Measurements from ENCODE around the gene PLA2G4B.

PLA2G4B gene

GRCh38 chr15:41790169-41790568 lies 48.5 kb upstream of the PLA2G4B start:
- no peaks in the 10 kb centered on the region for H3F3A ChIP-seq (ENCODE audit: low read depth)
- peaks cover 63% of the 10 kb centered on the region for H3K79me2 ChIP-seq (ENCODE audit: insufficient read depth, low read length)
- H3K9me2 ChIP-seq (replicated peaks; ENCODE audit: low read depth, low read length): no peaks in the 10 kb centered on the region
- TF ChIP-seq CTCF (conservative IDR thresholded peaks at IDR 0.05; ENCODE audit: low read length): no peak
- no peak for TF ChIP-seq EZH2phosphoT487 (IDR thresholded peaks at IDR 0.05; ENCODE audit: borderline replicate concordance)
- H3K4me2 ChIP-seq (ENCODE audit: low read depth, low read length, poor library complexity, severe bottlenecking): peak overlapping the region; percentile 61
- no peaks in the 10 kb centered on the region for H4K20me1 ChIP-seq (ENCODE audit: insufficient read depth, low read length, poor library complexity, severe bottlenecking)
- no peaks in the 10 kb centered on the region for H3K9me3 ChIP-seq (ENCODE audit: insufficient read depth, low read depth, low read length)
- H3K4me1 ChIP-seq (ENCODE audit: insufficient read depth, low read length, poor library complexity, severe bottlenecking): peaks cover 58% of the 10 kb centered on the region
- no peaks in the 10 kb centered on the region for H3K36me3 ChIP-seq (ENCODE audit: insufficient read depth, low read length)
- no peak overlapping the region for H2AFZ ChIP-seq (ENCODE audit: low read length)
- peak overlapping the region; percentile 33 for H3K4me3 ChIP-seq (ENCODE audit: low read length, poor library complexity, severe bottlenecking)
- no peaks in the 10 kb centered on the region for H3K27me3 ChIP-seq (ENCODE audit: insufficient read depth, low read length, poor library complexity, severe bottlenecking)
- H3K9ac ChIP-seq (ENCODE audit: low read depth, low read length, poor library complexity, severe bottlenecking): peak overlapping the region; percentile 76

- H3K27me3 ChIP-seq (ENCODE audit: insufficient read depth, low read length, poor library complexity, severe bottlenecking): no peaks in the 10 kb centered on the region
- peak overlapping the region; percentile 33 for H3K4me3 ChIP-seq (ENCODE audit: low read length, poor library complexity, severe bottlenecking)
- H3K4me1 ChIP-seq (ENCODE audit: insufficient read depth, low read length, poor library complexity, severe bottlenecking): peaks cover 61% of the 10 kb centered on the region
- no peaks in the 10 kb centered on the region for H3K9me2 ChIP-seq (replicated peaks; ENCODE audit: low read depth, low read length)
- TF ChIP-seq EZH2phosphoT487 (IDR thresholded peaks at IDR 0.05; ENCODE audit: borderline replicate concordance) (no peak), CTCF (conservative IDR thresholded peaks at IDR 0.05; ENCODE audit: low read length) (no peak)
- no peaks in the 10 kb centered on the region for H3K36me3 ChIP-seq (ENCODE audit: insufficient read depth, low read length)
- peak overlapping the region; percentile 61 for H3K4me2 ChIP-seq (ENCODE audit: low read depth, low read length, poor library complexity, severe bottlenecking)
- no peak overlapping the region for H2AFZ ChIP-seq (ENCODE audit: low read length)
- peak overlapping the region; percentile 76 for H3K9ac ChIP-seq (ENCODE audit: low read depth, low read length, poor library complexity, severe bottlenecking)
- H3K9me3 ChIP-seq (ENCODE audit: insufficient read depth, low read depth, low read length): no peaks in the 10 kb centered on the region
- H4K20me1 ChIP-seq (ENCODE audit: insufficient read depth, low read length, poor library complexity, severe bottlenecking): no peaks in the 10 kb centered on the region
- peaks cover 59% of the 10 kb centered on the region; the same call in 1 of the 2 replicates for H3K79me2 ChIP-seq (ENCODE audit: insufficient read depth, low read length)
- peaks cover 2% of the 10 kb centered on the region; the same call in 1 of the 2 replicates for H3F3A ChIP-seq (ENCODE audit: low read depth)
Measured at GRCh38 chr15:41790756-41791546, 47.7 kb upstream of the PLA2G4B start.

- Histone ChIP-seq H3K36me3 (ENCODE audit: insufficient read depth, low read length) (no peaks in the 10 kb centered on the region), H3K4me1 (ENCODE audit: insufficient read depth, low read length, poor library complexity, severe bottlenecking) (peaks cover 67% of the 10 kb centered on the region), H3K4me3 (ENCODE audit: low read length, poor library complexity, severe bottlenecking) (peak overlapping the region; percentile 33), H4K20me1 (ENCODE audit: insufficient read depth, low read length, poor library complexity, severe bottlenecking) (no peaks in the 10 kb centered on the region), H3K9me3 (ENCODE audit: insufficient read depth, low read depth, low read length) (no peaks in the 10 kb centered on the region), H3K4me2 (ENCODE audit: low read depth, low read length, poor library complexity, severe bottlenecking) (peak overlapping the region; percentile 61), H3K79me2 (ENCODE audit: insufficient read depth, low read length) (peaks cover 62% of the 10 kb centered on the region; the same call in 1 of the 2 replicates), H3K9ac (ENCODE audit: low read depth, low read length, poor library complexity, severe bottlenecking) (peak overlapping the region; percentile 76), H3K27me3 (ENCODE audit: insufficient read depth, low read length, poor library complexity, severe bottlenecking) (no peaks in the 10 kb centered on the region), H3F3A (ENCODE audit: low read depth) (peaks cover 5% of the 10 kb centered on the region), H3K9me2 (replicated peaks; ENCODE audit: low read depth, low read length) (no peaks in the 10 kb centered on the region), H2AFZ (ENCODE audit: low read length) (no peak overlapping the region)
- TF ChIP-seq CTCF (conservative IDR thresholded peaks at IDR 0.05; ENCODE audit: low read length) (no peak), EZH2phosphoT487 (IDR thresholded peaks at IDR 0.05; ENCODE audit: borderline replicate concordance) (no peak)
Measured at GRCh38 chr15:41791547-41791937, 47.1 kb upstream of the PLA2G4B start.
